Mucosa of gallbladder (tissue), 1 donor: Measurements from ENCODE around the gene FGF5. TPM values are rescaled to one million over a fixed set of nuclear protein-coding genes. Genes with fewer than 3 reads are reported as not detected.
"Not testable (repeated sequence)": the region's sequence is repeated elsewhere in the genome, so short reads cannot be mapped to it uniquely, and the experiment has no call there.

Source experiments
- DNase-seq: peaks from one replicate; pipeline ENCODE4 v3.0.0-alpha.2; 2020; ENCODE audit warnings: low spot score
- total RNA-seq: library from RNA; stranded (reverse); gene quantifications from one replicate; pipeline ENCODE4 v1.2.1, GENCODE V29; 2021
- donor health status: DM: no; HTN: no; CAD: no.

Gene FGF5
- 0.12 TPM for total RNA-seq

- no peak for DNase-seq
These were observed at the start of gene FGF5 for GRCh38 chr4:80266253-80266901. TSS of gene FGF5 (plus strand) at chr4:80266664. CDS start at chr4:80266825, 161 bp downstream.

GRCh38 chr4:80219301-80220025 is 47.0 kb upstream of the FGF5 start:
- no peak for DNase-seq

- no peak for DNase-seq
These were observed 45.8 kb upstream of the FGF5 start for GRCh38 chr4:80220711-80221110.

- DNase-seq, result no peak
These were observed 45.3 kb upstream of the FGF5 start for GRCh38 chr4:80221161-80221560.

- no peak for DNase-seq
These were observed 40.9 kb upstream of the FGF5 start for GRCh38 chr4:80225595-80225994.

- no peak for DNase-seq
These were observed 40.4 kb upstream of the FGF5 start for GRCh38 chr4:80226094-80226493.

- no peak for DNase-seq
These were observed 38.0 kb upstream of the FGF5 start for GRCh38 chr4:80228460-80228859.

GRCh38 chr4:80229128-80229527 is 37.3 kb upstream of the FGF5 start:
- DNase-seq, result no peak

GRCh38 chr4:80229590-80229989 is 36.9 kb upstream of the FGF5 start:
- DNase-seq, result no peak

- no peak for DNase-seq
These were observed 35.3 kb upstream of the FGF5 start for GRCh38 chr4:80231180-80231579.

GRCh38 chr4:80232707-80233370 is 33.6 kb upstream of the FGF5 start:
- DNase-seq, result no peak

GRCh38 chr4:80233390-80233789 is 33.1 kb upstream of the FGF5 start:
- no peak for DNase-seq

GRCh38 chr4:80235451-80235850 is 31.0 kb upstream of the FGF5 start:
- no peak for DNase-seq

GRCh38 chr4:80237992-80238391 is 28.5 kb upstream of the FGF5 start:
- DNase-seq, result no peak

- DNase-seq, result no peak
These were observed 26.8 kb upstream of the FGF5 start for GRCh38 chr4:80239480-80240150.

- DNase-seq, result no peak
These were observed 25.5 kb upstream of the FGF5 start for GRCh38 chr4:80240976-80241375.

- no peak for DNase-seq
These were observed 23.0 kb upstream of the FGF5 start for GRCh38 chr4:80243274-80244018.

GRCh38 chr4:80247484-80247883 is 19.0 kb upstream of the FGF5 start:
- not testable (repeated sequence) for DNase-seq

GRCh38 chr4:80249144-80249543 is 17.3 kb upstream of the FGF5 start:
- DNase-seq, result no peak

- no peak for DNase-seq
These were observed 14.0 kb upstream of the FGF5 start for GRCh38 chr4:80252427-80252826.

- DNase-seq, result no peak
These were observed 13.5 kb upstream of the FGF5 start for GRCh38 chr4:80252953-80253352.

GRCh38 chr4:80253510-80253909 is 13.0 kb upstream of the FGF5 start:
- no peak for DNase-seq
